Gastroesophageal sphincter (tissue), 3 donors: ENCODE data around the gene PLET1.

ENCODE experiments used
- EP300 ChIP-seq: sonication (generic); formaldehyde crosslinking; IDR thresholded peaks from one replicate; pipeline ENCODE4 v1.6.1; 2017; ENCODE audit warnings: antibody characterized with exemption, mild to moderate bottlenecking
- POLR2A ChIP-seq, 2 donors: fragments of 450-650 bp; IDR thresholded peaks; one replicate each; pipeline ENCODE4 v1.6.1; 2017; ENCODE audit warnings: antibody characterized with exemption in 2 of 2, mild to moderate bottlenecking in 2 of 2, moderate library complexity in 1 of 2
- POLR2AphosphoS5 ChIP-seq: sonication (generic); formaldehyde crosslinking; IDR thresholded peaks from one replicate; pipeline ENCODE4 v1.6.1; 2017; ENCODE audit warnings: antibody characterized with exemption
- TF ChIP-seq, protein P1 (sequence below), 4 experiments: fragments of 200-600 bp in 2 of 4; fragments of 450-650 bp in 2 of 4; sonication (generic) in 1 of 4; IDR thresholded peaks; one replicate each; pipeline ENCODE4 v1.5.1; 2017 to 2019; ENCODE audit warnings: antibody characterized with exemption in 4 of 4, mild to moderate bottlenecking in 2 of 4, moderate library complexity in 2 of 4

DNA sequence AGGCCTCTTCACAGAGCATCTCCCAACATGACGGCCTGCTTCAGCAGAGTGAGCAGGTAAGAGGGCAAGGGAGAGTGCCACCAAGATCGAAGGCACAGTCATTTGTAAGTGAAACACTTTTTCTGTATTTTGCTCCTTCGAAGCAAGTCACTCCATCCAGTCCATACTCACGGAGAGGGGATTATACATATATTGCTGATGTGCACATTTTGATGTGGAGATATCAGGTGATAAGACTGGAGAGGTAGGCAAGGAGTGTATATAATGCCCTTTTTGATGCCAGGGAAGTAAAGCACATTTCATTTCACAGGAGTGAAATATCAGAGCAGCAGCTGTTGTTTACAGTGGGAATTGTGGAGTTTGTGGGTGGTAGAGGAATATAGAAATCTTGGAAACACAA lies 23.2 kb downstream of the PLET1 start:
- TF ChIP-seq POLR2A (IDR thresholded peaks at IDR 0.05) = no peak
- TF ChIP-seq, protein P1, sequence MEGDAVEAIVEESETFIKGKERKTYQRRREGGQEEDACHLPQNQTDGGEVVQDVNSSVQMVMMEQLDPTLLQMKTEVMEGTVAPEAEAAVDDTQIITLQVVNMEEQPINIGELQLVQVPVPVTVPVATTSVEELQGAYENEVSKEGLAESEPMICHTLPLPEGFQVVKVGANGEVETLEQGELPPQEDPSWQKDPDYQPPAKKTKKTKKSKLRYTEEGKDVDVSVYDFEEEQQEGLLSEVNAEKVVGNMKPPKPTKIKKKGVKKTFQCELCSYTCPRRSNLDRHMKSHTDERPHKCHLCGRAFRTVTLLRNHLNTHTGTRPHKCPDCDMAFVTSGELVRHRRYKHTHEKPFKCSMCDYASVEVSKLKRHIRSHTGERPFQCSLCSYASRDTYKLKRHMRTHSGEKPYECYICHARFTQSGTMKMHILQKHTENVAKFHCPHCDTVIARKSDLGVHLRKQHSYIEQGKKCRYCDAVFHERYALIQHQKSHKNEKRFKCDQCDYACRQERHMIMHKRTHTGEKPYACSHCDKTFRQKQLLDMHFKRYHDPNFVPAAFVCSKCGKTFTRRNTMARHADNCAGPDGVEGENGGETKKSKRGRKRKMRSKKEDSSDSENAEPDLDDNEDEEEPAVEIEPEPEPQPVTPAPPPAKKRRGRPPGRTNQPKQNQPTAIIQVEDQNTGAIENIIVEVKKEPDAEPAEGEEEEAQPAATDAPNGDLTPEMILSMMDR (IDR thresholded peaks at IDR 0.05) = no peak
- no peak for TF ChIP-seq POLR2AphosphoS5
- TF ChIP-seq EP300 = no peak
